Brain microvascular endothelial cell (primary cell): ENCODE measurements around the gene ZNF280C.

Source experiments
- DNase-seq: peaks from one replicate; pipeline ENCODE4 v3.0.0-alpha.2; 2020
- H3K27ac ChIP-seq: fragments of 250-450 bp; sonication (Bioruptor Pico); 2 replicates; pipeline ENCODE4 v1.5.1; 2020; ENCODE audit warnings: mild to moderate bottlenecking, moderate library complexity
- H3K27me3 ChIP-seq: fragments of 250-450 bp; sonication (Bioruptor Pico); replicated peaks from 2 replicates; pipeline ENCODE4 v1.5.1; 2020; ENCODE audit warnings: mild to moderate bottlenecking
- H3K36me3 ChIP-seq: fragments of 250-450 bp; sonication (Bioruptor Pico); replicated peaks from 2 replicates; pipeline ENCODE4 v1.5.1; 2020; ENCODE audit warnings: mild to moderate bottlenecking
- H3K4me3 ChIP-seq: 2 replicates; pipeline ENCODE4 v1.5.1; 2011; ENCODE audit warnings: low read depth, mild to moderate bottlenecking, control low read depth, low read length, moderate library complexity
- CTCF ChIP-seq: IDR thresholded peaks from 2 replicates; pipeline ENCODE4 v1.5.1; 2011; ENCODE audit warnings: low read depth, mild to moderate bottlenecking, moderate library complexity, low read length, control low read depth, inconsistent platforms; ENCODE audit errors: missing control alignments
- in situ Hi-C: cut with HindIII; loops from 2 replicates; pipeline ENCODE4 v1.10.0; 2017; ENCODE audit warnings: low sequenced_read_pairs, low pct_ligation_motif_present

Gene ZNF280C

GRCh38 chrX:130197464-130197863, 71.2 kb downstream of the ZNF280C start:
- no peak for DNase-seq
- Histone ChIP-seq H3K27ac (no peak overlapping the region), H3K27me3 (no peaks in the 10 kb centered on the region), H3K36me3 (no peaks in the 10 kb centered on the region), H3K4me3 (no peak overlapping the region)
- no peak for TF ChIP-seq CTCF
- in situ Hi-C loops = no loop called here

- Histone ChIP-seq H3K36me3 (no peaks in the 10 kb centered on the region), H3K27ac (no peak overlapping the region), H3K4me3 (no peak overlapping the region), H3K27me3 (no peaks in the 10 kb centered on the region)
- no peak for DNase-seq
- no peak for TF ChIP-seq CTCF
- in situ Hi-C loops = no loop called here
Measured at GRCh38 chrX:130196466-130196865, 72.2 kb downstream of the ZNF280C start.

GRCh38 chrX:130190801-130191200, 77.9 kb downstream of the ZNF280C start:
- in situ Hi-C loops = no loop called here
- Histone ChIP-seq H3K27ac (no peak overlapping the region), H3K4me3 (no peak overlapping the region), H3K36me3 (no peaks in the 10 kb centered on the region), H3K27me3 (no peaks in the 10 kb centered on the region)
- TF ChIP-seq CTCF = no peak
- DNase-seq = no peak

GRCh38 chrX:130186651-130187050, 82.0 kb downstream of the ZNF280C start:
- Histone ChIP-seq H3K27me3 (no peaks in the 10 kb centered on the region), H3K27ac (no peak overlapping the region), H3K4me3 (no peak overlapping the region), H3K36me3 (no peaks in the 10 kb centered on the region)
- in situ Hi-C loops = no loop called here
- no peak for TF ChIP-seq CTCF
- no peak for DNase-seq

- DNase-seq = no peak
- no peak for TF ChIP-seq CTCF
- Histone ChIP-seq H3K27me3 (no peaks in the 10 kb centered on the region), H3K36me3 (no peaks in the 10 kb centered on the region), H3K27ac (no peak overlapping the region), H3K4me3 (no peak overlapping the region)
- in situ Hi-C loops = no loop called here
Measured at GRCh38 chrX:130184857-130185256, 83.8 kb downstream of the ZNF280C start.

GRCh38 chrX:130184168-130184567, 84.5 kb downstream of the ZNF280C start:
- no peaks in the 10 kb centered on the region for H3K27me3 ChIP-seq
- no peak for DNase-seq
- H3K36me3 ChIP-seq = no peaks in the 10 kb centered on the region
- TF ChIP-seq CTCF = no peak
- in situ Hi-C loops = no loop called here
- no peak overlapping the region for H3K4me3 ChIP-seq
- H3K27ac ChIP-seq = no peak overlapping the region
